Pancreas (tissue), 10 donors: Measurements from ENCODE around the gene KCNH6. TPM values are rescaled to one million over a fixed set of nuclear protein-coding genes. Genes with fewer than 3 reads are reported as not detected.

ENCODE experiments used
- ATAC-seq, 4 donors: fragments of 200-7000 bp; cut with Tn5 transposase; one replicate each; pipeline versions ENCODE4 v1.8.0 to v1.9.1; 2020; ENCODE audit warnings: mild to moderate bottlenecking in 4 of 4, moderate library complexity in 4 of 4
- DNase-seq, 6 donors: peaks; one replicate each; pipeline ENCODE4 v3.0.0-alpha.2; 2020
- FAIRE-seq: peaks from 2 replicates; lab custom pipeline; 2012; peaks lifted over from hg19 to GRCh38; lab: Jason Lieb, UNC
- H3K27ac ChIP-seq, 4 donors: fragments of 200-600 bp; sonication (generic); 1 replicate in 3 of 4; 2 replicates in 1 of 4; pipeline versions ENCODE4 v1.5.0 to v1.8.0; 2020
- H3K27me3 ChIP-seq, 4 donors: fragments of 200-600 bp; one replicate each; pipeline ENCODE4 v1.8.0; 2021
- H3K36me3 ChIP-seq, 3 donors: fragments of 200-600 bp; sonication (generic) in 1 of 3; one replicate each; pipeline versions ENCODE4 v1.5.0 to v1.8.0; 2020 to 2021
- H3K4me1 ChIP-seq, 3 donors: fragments of 200-600 bp; one replicate each; pipeline ENCODE4 v1.8.0; 2021
- H3K4me3 ChIP-seq, 4 donors: fragments of 200-600 bp; sonication (generic) in 2 of 4; one replicate each; pipeline versions ENCODE4 v1.5.0 to v1.8.0; 2020 to 2021
- H3K9me3 ChIP-seq, 4 donors: fragments of 200-600 bp; one replicate each; pipeline ENCODE4 v1.8.0; 2021
- WGBS, 2 donors: extraction: QIAGEN DNeasy Blood & Tissue Kit; methylation state at CpG; one replicate each; pipeline ENCODE4 v1.1.7; 2013; 5-methylcytosine and 5-hydroxymethylcytosine counted together
- intact Hi-C, 3 donors: fragments of 100-400 bp; cut with DNase I; formaldehyde crosslinking; loops; one replicate each; pipeline versions ENCODE4 v1.11.1 to v1.14.2; 2022
- polyA plus RNA-seq, 2 donors: library from polyadenylated mRNA; stranded (reverse); fragments of 200-250 nt; gene quantifications; one replicate each; pipeline ENCODE4 v1.2.3, GENCODE V29; 2013
- total RNA-seq, 6 donors: library from RNA; stranded (reverse); fragmentation: NEBNext Ultra II Directional in 4 of 6; extraction: Animal tissue kit (Norgen Biotek cat#: 25700) in 4 of 6; gene quantifications; one replicate each; pipeline versions ENCODE4 v1.2.1 to v1.2.4, GENCODE V29; 2021 to 2023
- TF ChIP-seq, protein P1 (sequence below), 4 donors: fragments of 200-600 bp; sonication (generic) in 3 of 4; IDR thresholded peaks; one replicate each; pipeline versions ENCODE4 v1.5.0 to v1.8.0; 2021; ENCODE audit warnings: antibody characterized with exemption in 4 of 4
- donor health status: healthy with polysubstance abuse.
- donor health status: DM: no; HTN: no; CAD: no; lungs with moderate emphysema.
- donor health status: DM: no; HTN: no; CAD: no.
- donor health status: control.
- donor health status: control.
- donor health status: Bipolar disorder and iron deficiency.
- donor health status: DM: yes; HTN: yes; CAD: no.
- donor health status: DM: no; HTN: no; CAD: no.
- donor health status: DM: no; HTN: no; CAD: no.
- donor health status: DM: yes; HTN: yes; CAD: no.

KCNH6 gene
- total and polyA plus RNA-seq, 8 donors, result 0.35 to 12.5 (median 0.95) TPM

DNA sequence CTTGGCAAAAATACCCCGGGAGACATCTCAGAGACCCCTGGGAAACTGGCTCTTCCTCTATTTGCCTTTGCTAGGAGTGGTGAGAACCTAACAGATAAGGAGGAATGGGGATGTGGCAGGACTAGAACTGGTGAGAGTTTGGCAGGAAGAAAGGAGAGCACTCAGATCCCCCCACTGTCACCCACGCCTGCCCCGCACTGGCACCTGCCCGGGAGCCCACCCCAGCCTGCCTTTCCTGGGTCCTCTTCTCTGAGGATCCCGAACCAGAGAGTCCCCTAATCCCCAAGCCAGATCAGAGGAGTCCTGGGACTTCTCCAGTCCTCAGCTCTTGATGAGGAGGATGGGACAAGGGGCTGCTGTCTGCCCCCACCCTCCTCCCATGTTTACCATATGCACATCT, 3.7 kb downstream of the KCNH6 start:
- 53 to 62% methylated on average over 5 of the region's 5 CpGs for WGBS, 2 donors

GRCh38 chr17:63528183-63528582, 5.0 kb downstream of the KCNH6 start:
- 80 to 85% methylated on average over 9 of the region's 9 CpGs for WGBS, 2 donors
- Histone ChIP-seq H3K36me3 (no peaks in the 10 kb centered on the region), H3K4me1 (no peaks in the 10 kb centered on the region), H3K27me3 (no peaks in the 10 kb centered on the region), H3K27ac (no peak overlapping the region), H3K4me3 (no peak overlapping the region), H3K9me3 (no peaks in the 10 kb centered on the region)
- TF ChIP-seq, protein P1, sequence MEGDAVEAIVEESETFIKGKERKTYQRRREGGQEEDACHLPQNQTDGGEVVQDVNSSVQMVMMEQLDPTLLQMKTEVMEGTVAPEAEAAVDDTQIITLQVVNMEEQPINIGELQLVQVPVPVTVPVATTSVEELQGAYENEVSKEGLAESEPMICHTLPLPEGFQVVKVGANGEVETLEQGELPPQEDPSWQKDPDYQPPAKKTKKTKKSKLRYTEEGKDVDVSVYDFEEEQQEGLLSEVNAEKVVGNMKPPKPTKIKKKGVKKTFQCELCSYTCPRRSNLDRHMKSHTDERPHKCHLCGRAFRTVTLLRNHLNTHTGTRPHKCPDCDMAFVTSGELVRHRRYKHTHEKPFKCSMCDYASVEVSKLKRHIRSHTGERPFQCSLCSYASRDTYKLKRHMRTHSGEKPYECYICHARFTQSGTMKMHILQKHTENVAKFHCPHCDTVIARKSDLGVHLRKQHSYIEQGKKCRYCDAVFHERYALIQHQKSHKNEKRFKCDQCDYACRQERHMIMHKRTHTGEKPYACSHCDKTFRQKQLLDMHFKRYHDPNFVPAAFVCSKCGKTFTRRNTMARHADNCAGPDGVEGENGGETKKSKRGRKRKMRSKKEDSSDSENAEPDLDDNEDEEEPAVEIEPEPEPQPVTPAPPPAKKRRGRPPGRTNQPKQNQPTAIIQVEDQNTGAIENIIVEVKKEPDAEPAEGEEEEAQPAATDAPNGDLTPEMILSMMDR (IDR thresholded peaks at IDR 0.05), result no peak
- ATAC-seq (no peak), FAIRE-seq (no peak), DNase-seq (no peak)
- intact Hi-C loops, result no loop called here

More for the DNA sequence above, 3.7 kb downstream of the KCNH6 start:
- H3K36me3 ChIP-seq, result no peaks in the 10 kb centered on the region
- no peak for FAIRE-seq
- no peaks in the 10 kb centered on the region for H3K4me1 ChIP-seq
- no peaks in the 10 kb centered on the region for H3K9me3 ChIP-seq
- H3K27ac ChIP-seq, result no peak overlapping the region
- no peak overlapping the region for H3K4me3 ChIP-seq
- no peak for DNase-seq
- ATAC-seq, result no peak
- TF ChIP-seq, protein P1 (IDR thresholded peaks at IDR 0.05), result no peak
- intact Hi-C loops, result no loop called here
- H3K27me3 ChIP-seq, result no peaks in the 10 kb centered on the region

DNA sequence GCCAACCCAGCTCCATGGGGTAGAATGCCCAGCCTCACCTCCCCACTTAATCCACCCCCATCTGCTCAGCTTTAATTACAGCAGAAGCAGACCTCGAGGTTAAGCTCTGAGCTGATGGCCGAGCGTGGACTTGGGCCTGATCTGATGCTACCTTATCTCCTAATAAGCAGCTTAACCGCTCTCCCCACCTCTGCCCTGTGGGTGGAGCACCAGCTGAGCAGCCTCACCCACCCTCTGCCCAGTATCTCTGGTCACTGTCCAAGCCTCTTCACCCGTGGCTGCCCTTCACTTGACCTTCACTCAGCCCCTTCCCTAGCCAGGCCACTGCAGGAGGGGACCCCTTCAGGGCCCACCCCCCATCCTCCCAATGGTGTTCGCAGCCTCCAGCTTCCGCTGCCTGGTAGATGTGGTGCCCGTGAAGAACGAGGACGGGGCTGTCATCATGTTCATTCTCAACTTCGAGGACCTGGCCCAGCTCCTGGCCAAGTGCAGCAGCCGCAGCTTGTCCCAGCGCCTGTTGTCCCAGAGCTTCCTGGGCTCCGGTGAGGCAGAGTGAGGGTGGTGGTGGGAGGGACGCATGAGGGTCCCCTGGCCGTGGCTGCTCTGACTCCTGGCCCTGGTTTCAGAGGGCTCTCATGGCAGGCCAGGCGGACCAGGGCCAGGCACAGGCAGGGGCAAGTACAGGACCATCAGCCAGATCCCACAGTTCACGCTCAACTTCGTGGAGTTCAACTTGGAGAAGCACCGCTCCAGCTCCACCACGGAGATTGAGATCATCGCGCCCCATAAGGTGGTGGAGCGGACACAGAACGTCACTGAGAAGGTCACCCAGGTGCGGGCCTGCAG, 6.8 kb downstream of the KCNH6 start:
- 74 to 83% methylated on average over 26 of the region's 26 CpGs for WGBS, 2 donors
- DNase-seq, result peak in 1 of 6 donors; percentile 50

GRCh38 chr17:63530557-63531021, 7.4 kb downstream of the KCNH6 start:
- DNase-seq (peak in 1 of 6 donors; percentile 42), ATAC-seq (no peak), FAIRE-seq (no peak)
- Histone ChIP-seq H3K9me3 (no peaks in the 10 kb centered on the region), H3K36me3 (no peaks in the 10 kb centered on the region), H3K4me1 (no peaks in the 10 kb centered on the region), H3K27ac (no peak overlapping the region), H3K27me3 (no peaks in the 10 kb centered on the region), H3K4me3 (no peak overlapping the region)
- TF ChIP-seq, protein P1 (IDR thresholded peaks at IDR 0.05), result no peak
- 83 to 85% methylated on average over 3 of the region's 3 CpGs for WGBS, 2 donors
- intact Hi-C loops, result no loop called here

More for the DNA sequence above, 6.8 kb downstream of the KCNH6 start:
- Histone ChIP-seq H3K4me3 (no peak overlapping the region), H3K27ac (no peak overlapping the region), H3K9me3 (no peaks in the 10 kb centered on the region), H3K4me1 (no peaks in the 10 kb centered on the region), H3K27me3 (no peaks in the 10 kb centered on the region), H3K36me3 (no peaks in the 10 kb centered on the region)
- TF ChIP-seq, protein P1 (IDR thresholded peaks at IDR 0.05), result no peak
- ATAC-seq, result no peak
- no peak for FAIRE-seq
- intact Hi-C loops, result no loop called here
